ENCODE data around the gene LILRA1.
"Not testable (repeated sequence)": the region's sequence is repeated elsewhere in the genome, so short reads cannot be mapped to it uniquely, and the experiment has no call there.

LILRA1 gene

DNA sequence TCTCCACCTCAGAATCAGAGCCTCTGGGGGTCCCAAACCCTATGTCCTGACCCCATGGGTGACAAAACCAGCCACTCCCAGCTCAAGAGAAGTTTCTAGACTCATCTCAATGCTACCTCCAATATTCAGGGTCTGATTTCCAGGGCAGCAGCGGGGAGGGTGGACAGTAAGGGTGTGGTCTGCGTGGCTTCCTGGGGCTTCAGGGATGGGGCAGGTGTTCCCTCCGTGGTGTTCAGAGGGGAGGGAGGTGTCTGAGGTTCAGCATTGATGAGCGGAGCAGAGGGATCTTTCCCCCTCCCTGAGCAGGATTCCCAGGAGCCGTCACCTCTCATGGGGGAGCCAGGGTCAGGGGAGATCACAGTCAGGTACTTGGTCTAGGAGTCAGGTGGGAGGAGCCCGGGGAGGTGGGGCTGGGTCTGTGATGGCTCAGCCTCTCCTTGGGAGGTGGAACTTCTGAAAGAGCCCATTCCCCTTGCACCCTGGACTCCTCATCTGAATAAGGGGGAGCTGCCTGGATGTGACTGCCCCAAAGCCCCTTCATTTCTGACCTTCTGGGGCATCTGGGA is 16.9 kb upstream of the LILRA1 start:
- FAIRE-seq (no peak), DNase-seq (ENCODE audit: insufficient read length, low spot score) (no peak)

DNA sequence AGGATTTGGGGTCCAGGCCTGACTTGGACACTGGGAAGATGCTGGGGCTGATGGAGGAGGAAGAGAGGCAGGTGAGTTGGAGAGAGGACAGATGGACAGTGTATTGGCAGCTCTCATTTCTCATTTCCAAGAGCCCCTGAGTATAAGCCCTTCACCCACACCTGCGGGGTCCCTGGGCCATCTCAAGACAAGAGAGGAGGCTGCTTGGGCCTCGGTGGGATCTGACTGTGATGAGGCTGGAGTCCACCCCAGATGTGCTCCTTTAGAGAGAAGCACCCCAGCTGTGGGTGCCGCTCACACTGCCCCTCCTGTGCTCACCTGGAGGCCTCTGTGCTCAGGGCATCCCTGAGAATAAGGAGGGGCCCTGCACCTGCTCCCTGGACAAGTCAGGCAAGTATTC is 16.1 kb upstream of the LILRA1 start:
- no peak for DNase-seq (ENCODE audit: insufficient read length, low spot score)
- FAIRE-seq, result no peak

DNA sequence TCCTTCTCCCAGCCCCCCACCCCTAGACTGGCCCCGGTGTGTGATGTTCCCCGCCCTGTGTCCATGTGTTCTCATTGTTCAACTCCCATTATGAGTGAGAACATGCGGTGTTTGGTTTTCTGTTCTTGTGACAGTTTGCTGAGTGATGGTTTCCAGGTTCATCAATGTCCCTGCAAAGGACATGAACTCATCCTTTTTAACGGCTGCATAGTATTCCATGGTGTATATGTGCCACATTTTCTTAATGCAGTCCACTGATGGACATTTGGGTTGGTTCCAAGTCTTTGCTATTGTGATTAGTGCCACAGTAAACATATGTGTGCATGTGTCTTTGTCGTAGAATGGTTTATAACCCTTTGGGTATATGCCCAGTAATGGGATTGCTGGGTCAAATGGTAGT is 15.2 kb upstream of the LILRA1 start:
- not testable (repeated sequence) for DNase-seq (ENCODE audit: insufficient read length, low spot score); FAIRE-seq

DNA sequence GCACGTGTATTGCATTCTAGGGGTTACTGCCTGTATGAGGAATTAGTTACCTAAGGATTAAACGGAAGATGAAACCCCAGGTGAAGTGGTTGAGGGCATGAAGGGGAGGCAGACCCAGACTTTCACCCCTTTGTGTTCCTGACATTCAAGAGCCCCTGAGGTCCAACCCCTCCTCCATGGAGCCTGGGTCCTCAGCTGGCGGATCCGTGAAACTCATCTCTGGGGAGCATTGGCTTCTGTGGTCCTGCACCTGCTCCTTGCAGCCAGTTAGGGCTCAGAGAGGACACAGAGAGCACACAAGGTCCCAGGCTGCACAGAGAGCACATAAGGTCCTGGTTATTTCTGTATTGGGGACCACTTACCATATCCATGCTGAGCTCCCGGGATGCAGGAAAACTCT is 7.0 kb upstream of the LILRA1 start:
- no peak for FAIRE-seq

DNA sequence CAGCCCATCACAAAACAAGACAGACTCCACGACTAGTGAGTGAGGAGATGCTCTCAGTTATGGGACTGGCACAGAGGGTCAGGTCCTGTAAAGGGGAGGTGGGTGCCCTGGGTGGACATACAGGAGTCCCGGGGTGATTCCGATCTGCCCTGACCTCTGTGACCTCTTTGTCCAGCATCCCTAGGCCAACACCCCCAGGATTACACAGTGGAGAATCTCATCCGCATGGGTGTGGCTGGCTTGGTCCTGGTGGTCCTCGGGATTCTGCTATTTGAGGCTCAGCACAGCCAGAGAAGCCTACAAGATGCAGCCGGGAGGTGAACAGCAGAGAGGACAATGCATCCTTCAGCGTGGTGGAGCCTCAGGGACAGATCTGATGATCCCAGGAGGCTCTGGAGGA is 6.4 kb upstream of the LILRA1 start:
- FAIRE-seq (no peak), DNase-seq (ENCODE audit: insufficient read length, low spot score) (no peak)

More for the DNA sequence above, 7.0 kb upstream of the LILRA1 start:
- DNase-seq (ENCODE audit: insufficient read length, low spot score), result no peak

DNA sequence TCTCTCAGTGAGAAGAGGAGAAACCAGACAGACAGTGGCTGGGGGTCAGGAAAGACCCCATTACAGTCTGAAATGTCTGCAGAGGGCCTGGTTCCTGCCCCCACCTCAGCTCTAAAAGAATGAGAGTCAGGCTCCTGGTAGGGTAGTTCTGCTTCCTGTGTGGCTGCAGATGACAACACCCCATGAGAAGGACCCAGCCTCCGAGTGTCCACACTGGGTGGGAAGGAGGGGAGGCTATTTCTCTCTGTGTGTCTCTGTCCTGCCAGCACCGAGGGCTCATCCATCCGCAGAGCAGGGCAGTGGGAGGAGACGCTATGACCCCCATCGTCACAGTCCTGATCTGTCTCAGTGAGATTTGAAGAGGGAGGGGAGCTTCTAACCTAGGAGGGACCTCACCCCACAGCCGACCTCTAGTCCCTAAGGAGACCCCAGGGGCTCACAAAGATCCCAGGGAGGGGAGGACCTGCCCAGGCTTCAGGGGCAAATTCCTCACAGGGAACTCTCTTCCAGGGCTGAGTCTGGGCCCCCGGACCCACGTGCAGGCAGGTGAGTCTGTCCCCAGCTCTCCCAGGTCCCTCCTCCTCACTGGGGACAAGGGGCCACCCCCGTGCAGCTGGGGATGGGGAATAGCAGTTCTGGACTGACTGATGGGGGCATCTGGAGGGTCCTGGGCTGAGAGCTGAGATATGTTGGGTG is 647 bp downstream of the LILRA1 start:
- DNase-seq (ENCODE audit: insufficient read length, low spot score); FAIRE-seq: not testable (repeated sequence)

DNA sequence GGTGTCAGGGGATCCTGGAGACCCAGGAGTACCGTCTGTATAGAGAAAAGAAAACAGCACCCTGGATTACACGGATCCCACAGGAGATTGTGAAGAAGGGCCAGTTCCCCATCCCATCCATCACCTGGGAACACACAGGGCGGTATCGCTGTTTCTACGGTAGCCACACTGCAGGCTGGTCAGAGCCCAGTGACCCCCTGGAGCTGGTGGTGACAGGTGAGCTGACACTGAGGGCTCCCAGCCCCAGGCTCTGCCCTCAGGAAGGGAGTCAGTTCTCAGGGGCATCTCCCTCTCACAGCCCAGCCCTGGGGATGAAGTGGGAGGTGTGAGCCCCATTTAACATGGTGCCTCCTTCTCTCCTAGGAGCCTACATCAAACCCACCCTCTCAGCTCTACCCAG is 1.3 kb downstream of the LILRA1 start:
- no peak for FAIRE-seq
- no peak for DNase-seq (ENCODE audit: insufficient read length, low spot score)

DNA sequence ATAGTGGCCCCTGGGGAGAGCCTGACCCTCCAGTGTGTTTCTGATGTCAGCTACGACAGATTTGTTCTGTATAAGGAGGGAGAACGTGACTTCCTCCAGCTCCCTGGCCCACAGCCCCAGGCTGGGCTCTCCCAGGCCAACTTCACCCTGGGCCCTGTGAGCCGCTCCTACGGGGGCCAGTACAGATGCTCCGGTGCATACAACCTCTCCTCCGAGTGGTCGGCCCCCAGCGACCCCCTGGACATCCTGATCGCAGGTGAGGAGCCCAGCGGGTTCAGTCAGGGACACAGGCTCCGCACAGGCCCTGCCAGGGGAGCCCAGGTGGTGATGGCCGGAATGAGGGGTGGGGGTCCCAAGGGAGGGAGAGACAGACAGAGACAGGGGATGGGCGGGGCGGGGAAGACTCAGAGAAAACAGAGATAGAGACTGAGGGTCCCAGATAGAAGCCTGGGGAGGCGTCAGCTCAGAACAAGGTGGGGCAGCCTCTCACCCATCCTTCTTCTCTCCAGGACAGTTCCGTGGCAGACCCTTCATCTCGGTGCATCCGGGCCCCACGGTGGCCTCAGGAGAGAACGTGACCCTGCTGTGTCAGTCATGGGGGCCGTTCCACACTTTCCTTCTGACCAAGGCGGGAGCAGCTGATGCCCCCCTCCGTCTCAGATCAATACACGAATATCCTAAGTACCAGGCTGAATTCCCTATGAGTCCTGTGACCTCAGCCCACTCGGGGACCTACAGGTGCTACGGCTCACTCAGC is 2.4 kb downstream of the LILRA1 start:
- DNase-seq (ENCODE audit: insufficient read length, low spot score); FAIRE-seq: not testable (repeated sequence)

DNA sequence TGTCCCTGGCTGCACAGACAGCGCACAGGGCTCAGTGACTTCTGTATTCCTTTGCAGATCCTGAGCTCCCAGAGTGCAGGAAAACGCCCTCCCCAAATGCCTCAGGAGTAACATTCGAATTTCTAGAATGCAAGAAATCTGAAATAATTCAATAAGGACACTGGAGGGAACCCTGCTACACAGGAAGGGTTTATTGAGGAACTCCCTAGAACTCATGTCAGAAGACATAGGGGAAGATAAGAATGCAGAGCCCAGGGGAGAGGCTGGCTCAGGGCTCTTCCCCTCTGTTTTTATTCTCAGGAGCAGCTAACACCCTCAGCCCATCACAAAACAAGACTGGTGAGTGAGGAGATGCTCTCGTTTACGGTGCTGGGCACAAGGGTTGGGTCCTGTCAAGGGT is 6.8 kb downstream of the LILRA1 start:
- FAIRE-seq (no peak), DNase-seq (ENCODE audit: insufficient read length, low spot score) (no peak)

DNA sequence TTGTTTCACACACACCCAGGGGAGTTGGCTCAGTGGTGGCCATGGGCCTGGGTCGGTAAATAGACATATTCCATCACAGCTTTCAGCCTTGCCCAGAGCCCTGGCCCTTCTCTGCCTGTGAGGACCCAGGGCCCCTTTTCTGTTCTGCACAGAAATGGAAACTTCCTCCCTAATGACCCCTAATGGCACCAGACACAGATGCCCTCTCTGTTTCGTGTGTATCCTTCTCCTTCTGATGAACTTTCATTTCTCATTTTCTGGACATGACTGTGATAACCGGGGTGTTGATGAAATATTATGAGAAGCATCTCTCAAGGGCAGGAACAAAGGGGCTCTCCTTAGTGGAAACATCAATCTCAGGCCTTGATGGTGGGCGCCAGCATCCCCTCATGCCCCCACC is 12.8 kb downstream of the LILRA1 start:
- FAIRE-seq, result no peak

DNA sequence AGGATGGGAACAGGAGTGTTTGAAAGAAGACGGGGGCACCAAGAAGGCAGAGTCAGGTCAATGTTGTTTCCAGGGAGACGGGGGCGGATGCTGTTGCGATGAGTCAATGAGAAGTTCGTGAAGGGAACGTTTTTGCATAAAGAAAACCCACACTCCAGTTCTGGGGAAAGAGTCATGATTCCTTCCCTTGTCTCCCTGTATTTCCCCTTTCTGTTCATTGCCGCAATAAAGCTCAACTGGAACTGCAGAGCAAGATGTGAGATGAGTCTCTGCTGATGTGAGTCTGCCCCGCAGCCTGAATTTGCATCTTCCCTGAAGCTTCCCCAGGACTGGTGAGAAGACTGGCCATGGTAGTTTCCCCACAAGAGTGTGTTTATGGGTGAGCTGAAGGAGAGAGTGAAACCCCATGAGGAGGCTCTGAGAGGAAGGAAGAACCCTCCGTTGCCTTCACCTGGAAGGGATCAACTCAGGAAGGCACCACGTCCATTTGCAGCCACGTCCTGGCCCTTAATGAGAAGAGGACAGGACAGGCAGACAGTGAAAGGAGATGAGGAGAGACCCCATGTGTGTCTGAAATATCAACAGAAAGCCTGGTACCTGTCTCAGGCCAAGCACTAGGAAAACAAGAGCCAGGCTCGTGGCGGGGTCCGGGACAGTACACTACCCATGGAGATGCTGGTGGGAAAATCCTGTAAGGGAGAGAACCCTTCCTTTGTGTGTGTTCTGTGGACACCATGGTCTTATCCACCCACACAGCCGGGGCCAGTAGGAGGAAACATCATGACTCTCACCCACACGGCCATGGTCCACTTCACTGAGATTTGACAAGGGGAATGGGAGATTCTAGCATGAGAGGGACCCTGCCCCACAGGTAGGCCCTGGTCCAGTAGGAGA is 13.7 kb downstream of the LILRA1 start:
- DNase-seq (ENCODE audit: insufficient read length, low spot score) (no peak), FAIRE-seq (no peak)

More for the DNA sequence above, 12.8 kb downstream of the LILRA1 start:
- DNase-seq (ENCODE audit: insufficient read length, low spot score), result no peak

DNA sequence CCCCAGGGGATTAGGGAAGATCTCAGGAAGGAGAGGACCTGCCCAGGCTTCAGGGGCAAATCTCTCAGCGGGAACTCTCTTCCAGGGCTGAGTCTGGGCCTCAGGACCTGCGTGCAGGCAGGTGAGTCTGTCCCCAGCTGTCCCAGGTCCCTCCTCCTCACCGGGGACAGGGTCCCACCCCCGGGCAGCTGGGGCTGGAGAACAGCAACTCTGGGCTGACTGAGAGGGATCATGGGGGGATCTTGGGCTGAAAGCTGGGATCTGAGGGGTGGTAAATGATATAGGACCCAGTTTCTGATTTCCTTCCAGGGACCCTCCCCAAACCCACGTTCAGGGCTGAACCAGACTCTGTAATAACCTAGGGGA is 14.3 kb downstream of the LILRA1 start:
- FAIRE-seq, result no peak
- no peak for DNase-seq (ENCODE audit: insufficient read length, low spot score)

DNA sequence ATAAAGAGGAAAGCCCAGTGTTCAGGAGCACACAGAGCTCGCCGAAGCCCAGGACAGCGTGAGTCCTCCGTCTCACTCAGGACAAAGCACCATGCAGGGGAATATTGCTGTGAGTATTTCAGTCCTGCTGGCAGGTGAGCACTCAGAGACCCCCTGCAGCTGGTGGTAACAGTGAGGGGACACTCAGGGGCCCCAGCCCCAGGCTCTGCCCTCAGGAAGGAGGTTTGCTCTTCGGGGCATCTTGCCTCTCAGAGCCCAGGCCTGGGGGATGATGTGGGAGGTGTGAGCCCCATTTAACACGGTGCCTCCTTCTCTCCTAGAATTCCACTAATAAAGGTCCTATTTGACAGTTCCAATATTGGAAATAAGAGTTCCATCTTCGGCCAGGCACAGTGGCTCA is 14.8 kb downstream of the LILRA1 start:
- FAIRE-seq (no peak), DNase-seq (ENCODE audit: insufficient read length, low spot score) (no peak)

DNA sequence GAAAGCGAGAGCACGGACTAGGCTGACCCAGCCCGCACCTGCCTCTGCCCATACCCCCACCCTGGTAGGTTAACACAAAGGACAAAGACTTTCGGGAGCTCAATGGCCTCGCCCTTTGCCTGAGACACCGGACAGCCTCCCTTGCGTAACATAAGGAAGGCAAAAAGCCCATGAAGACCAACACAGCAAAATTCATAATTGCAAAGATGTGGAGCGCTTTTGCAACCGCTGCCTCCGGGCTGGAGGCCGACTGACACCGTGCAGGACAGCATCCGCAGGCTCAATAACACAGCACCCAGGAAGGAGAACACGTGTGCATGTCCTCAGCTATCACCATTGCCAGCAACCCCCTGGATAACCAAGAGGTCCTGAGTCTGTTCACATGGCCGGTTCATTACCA is 15.4 kb downstream of the LILRA1 start:
- no peak for FAIRE-seq

DNA sequence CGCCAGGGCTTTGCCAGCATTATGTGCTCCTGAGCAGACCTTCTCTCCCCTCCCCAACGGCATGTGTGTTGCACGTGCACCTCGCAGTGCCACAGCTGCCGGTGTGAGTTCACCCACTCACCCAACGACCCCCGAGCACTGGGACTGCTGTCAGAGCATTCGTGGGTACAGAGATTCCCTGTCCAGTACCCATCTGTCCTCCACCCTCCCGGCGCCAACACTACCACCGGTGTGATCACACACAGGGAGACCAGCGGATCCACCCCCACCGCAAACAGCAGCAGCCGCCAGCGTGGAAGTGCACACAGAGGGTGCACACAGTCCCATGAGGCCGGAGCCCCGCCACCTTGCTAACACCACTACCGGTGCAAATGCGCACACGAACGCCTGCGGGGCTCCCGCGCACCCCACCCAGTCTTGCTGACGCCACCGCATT is 15.9 kb downstream of the LILRA1 start:
- DNase-seq (ENCODE audit: insufficient read length, low spot score) (no peak), FAIRE-seq (no peak)

More for the DNA sequence above, 15.4 kb downstream of the LILRA1 start:
- DNase-seq (ENCODE audit: insufficient read length, low spot score), result no peak

DNA sequence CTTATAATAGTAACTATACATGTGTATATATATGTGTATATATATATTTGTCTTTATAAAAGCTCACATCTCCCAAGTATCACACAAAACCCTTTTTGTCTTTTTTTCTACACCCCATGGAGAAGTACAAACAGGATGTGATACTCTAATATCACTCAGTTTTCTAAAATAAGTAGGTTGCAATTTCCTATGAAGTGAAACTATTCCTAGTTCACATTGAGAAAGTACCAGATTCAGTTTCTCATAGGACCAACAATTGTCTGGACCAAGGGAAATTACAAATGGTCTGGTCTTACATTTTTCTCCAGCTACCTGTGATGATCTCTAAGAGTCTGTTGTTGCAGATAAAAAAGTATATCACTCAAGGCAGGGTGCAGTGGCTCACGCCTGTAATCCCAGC is 19.0 kb downstream of the LILRA1 start:
- FAIRE-seq, result no peak
- no peak for DNase-seq (ENCODE audit: insufficient read length, low spot score)

DNA sequence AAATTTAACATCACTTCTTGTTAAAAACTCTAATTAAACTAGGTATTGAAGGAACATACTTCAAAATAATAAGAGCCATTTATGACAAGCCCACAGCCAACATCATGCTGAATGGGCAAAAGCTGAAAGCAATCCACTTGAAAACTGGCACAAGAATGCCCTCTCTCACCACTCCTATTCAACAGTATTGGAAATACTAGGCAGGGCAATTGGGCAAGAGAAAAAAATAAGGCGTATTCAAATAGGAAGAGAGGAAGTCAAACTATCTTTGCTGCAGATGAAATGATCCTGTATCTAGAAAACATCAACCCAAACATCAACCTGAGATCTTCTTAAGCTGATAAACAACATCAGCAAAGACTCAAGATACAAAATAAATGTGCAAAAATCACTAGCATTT is 21.3 kb downstream of the LILRA1 start:
- FAIRE-seq, result no peak
- DNase-seq (ENCODE audit: insufficient read length, low spot score), result no peak

DNA sequence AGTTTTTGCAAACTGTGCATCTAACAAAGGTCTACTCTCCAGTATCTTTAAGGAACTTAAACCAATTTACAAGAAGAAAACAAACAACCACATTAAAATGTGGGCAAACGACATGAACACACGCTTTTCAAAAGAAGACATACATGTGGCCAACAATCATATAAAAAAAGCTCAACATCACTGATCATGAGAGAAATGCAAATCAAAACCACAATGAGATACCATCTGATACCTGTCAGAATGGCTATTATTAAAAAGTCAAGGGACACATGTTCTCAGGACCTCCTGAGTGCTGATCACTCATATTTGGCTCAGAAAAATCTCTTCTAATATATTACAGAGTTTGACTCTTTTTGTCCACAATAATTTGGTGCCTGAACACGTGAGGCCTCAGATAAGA is 22.6 kb downstream of the LILRA1 start:
- no peak for FAIRE-seq
- DNase-seq (ENCODE audit: insufficient read length, low spot score), result no peak

DNA sequence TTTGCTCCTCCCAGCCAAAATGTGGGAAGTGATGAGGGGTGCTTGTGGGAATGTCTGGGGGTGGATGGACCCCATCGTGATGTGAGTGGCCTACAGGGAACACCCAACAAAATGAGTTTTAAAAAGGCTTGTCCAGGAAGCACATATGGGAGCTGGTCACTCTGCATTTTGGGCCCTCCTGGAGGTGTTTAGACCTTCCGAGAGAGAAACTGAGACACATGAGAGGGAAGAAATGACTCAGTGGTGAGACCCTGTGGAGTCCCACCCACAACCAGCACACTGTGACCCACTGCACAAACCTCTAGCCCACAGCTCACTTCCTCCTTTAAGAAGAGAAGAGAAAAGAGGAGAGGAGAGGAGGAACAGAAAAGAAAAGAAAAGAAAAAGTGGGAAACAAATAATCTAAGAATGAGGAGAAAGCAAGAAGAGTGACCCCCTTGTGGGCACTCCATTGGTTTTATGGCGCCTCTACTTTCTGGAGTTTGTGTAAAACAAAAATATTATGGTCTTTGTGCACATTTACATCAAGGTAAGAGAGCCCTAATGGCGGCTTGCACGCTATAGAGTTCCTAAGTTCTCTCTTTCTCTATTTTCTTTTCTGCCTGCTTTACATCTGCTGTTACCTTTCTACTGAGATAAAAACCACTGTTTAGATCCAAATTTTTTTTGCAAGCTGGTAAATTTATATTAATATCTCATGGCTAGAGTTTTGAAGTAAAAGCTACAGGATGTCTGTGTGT is 23.6 kb downstream of the LILRA1 start:
- no peak for FAIRE-seq
- no peak for DNase-seq (ENCODE audit: insufficient read length, low spot score)

DNA sequence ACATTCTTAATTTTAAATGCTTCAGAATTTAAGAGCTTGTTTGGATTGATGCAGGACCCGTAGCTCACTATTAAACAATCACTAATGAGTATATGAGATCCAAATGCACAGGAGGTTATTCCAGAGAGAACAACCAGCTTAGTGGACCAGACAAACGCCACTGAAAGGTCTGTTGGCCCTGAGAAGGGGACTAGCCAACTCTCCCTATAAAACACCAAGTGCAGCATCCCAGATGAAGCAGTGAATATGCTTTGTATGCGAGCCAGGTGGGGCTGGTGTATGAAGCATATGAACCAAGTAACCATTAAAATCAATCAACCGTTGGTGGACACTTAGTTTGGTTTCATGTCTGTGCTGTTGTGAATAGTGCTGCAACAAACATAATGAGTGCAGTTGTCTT is 27.0 kb downstream of the LILRA1 start:
- no peak for FAIRE-seq
- no peak for DNase-seq (ENCODE audit: insufficient read length, low spot score)
